DOHH2 (cell line): ENCODE data around the gene PCP4.

Experiments used
- EZH2phosphoT487 ChIP-seq: fragments of 200-600 bp; sonication (generic); IDR thresholded peaks from 2 replicates; pipeline ENCODE4 v1.6.1; 2017; ENCODE audit warnings: borderline replicate concordance, mild to moderate bottlenecking, antibody characterized with exemption, low read length, moderate library complexity, mixed read lengths
- TF ChIP-seq, protein P1 (sequence below): fragments of 200-600 bp; sonication (generic); IDR thresholded peaks from one replicate; pipeline ENCODE4 v1.5.1; 2014; ENCODE audit warnings: antibody characterized with exemption, mild to moderate bottlenecking, low read depth, low read length; ENCODE audit not compliant: poor library complexity, severe bottlenecking

- TF ChIP-seq, protein P1, sequence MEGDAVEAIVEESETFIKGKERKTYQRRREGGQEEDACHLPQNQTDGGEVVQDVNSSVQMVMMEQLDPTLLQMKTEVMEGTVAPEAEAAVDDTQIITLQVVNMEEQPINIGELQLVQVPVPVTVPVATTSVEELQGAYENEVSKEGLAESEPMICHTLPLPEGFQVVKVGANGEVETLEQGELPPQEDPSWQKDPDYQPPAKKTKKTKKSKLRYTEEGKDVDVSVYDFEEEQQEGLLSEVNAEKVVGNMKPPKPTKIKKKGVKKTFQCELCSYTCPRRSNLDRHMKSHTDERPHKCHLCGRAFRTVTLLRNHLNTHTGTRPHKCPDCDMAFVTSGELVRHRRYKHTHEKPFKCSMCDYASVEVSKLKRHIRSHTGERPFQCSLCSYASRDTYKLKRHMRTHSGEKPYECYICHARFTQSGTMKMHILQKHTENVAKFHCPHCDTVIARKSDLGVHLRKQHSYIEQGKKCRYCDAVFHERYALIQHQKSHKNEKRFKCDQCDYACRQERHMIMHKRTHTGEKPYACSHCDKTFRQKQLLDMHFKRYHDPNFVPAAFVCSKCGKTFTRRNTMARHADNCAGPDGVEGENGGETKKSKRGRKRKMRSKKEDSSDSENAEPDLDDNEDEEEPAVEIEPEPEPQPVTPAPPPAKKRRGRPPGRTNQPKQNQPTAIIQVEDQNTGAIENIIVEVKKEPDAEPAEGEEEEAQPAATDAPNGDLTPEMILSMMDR, result no peak
- no peak for TF ChIP-seq EZH2phosphoT487
Measured at GRCh38 chr21:39874206-39874605, 7.0 kb downstream of the PCP4 start.
